ENCODE results near the gene ELN. TPM values are rescaled to one million over a fixed set of nuclear protein-coding genes. Genes with fewer than 3 reads are reported as not detected.

ELN gene
- polyA plus RNA-seq, 1 experiment: 619 TPM

- no peak for TF ChIP-seq CTCF (IDR thresholded peaks at IDR 0.05; ENCODE audit: insufficient read depth, low read depth, low read length)
- ChIA-PET CTCF (interaction anchor here (6.0 kb wide), 1 partner anchor 14 kb away, joined by 43 read pairs; the partner anchor contains the start of gene ELN), POLR2A (no interaction called here)
- Histone ChIP-seq H3K27me3 (ENCODE audit: control insufficient read depth, insufficient read depth, low read length) (no peaks in the 10 kb centered on the region), H3K4me3 (ENCODE audit: low read depth, low read length) (no peak overlapping the region), H3K36me3 (ENCODE audit: control insufficient read depth, insufficient read depth, low read length) (no peaks in the 10 kb centered on the region)
- no peak for DNase-seq (ENCODE audit: low read depth)
These were observed 15.1 kb upstream of the ELN start for GRCh38 chr7:74012842-74013249.

GRCh38 chr7:74013539-74014272, 14.3 kb upstream of the ELN start:
- ChIA-PET CTCF (interaction anchor here (0.9 to 6.0 kb wide), 2 partner anchors 13 to 15 kb away, joined by 3 to 43 read pairs; partner anchors contain the start of gene ELN), POLR2A (no interaction called here)
- DNase-seq (ENCODE audit: low read depth): no peak
- Histone ChIP-seq H3K27me3 (ENCODE audit: control insufficient read depth, insufficient read depth, low read length) (no peaks in the 10 kb centered on the region), H3K4me3 (ENCODE audit: low read depth, low read length) (no peak overlapping the region), H3K36me3 (ENCODE audit: control insufficient read depth, insufficient read depth, low read length) (no peaks in the 10 kb centered on the region)
- no peak for TF ChIP-seq CTCF (IDR thresholded peaks at IDR 0.05; ENCODE audit: insufficient read depth, low read depth, low read length)

GRCh38 chr7:74014931-74015330, 13.0 kb upstream of the ELN start:
- Histone ChIP-seq H3K4me3 (ENCODE audit: low read depth, low read length) (no peak overlapping the region), H3K27me3 (ENCODE audit: control insufficient read depth, insufficient read depth, low read length) (no peaks in the 10 kb centered on the region), H3K36me3 (ENCODE audit: control insufficient read depth, insufficient read depth, low read length) (no peaks in the 10 kb centered on the region)
- ChIA-PET POLR2A (no interaction called here), CTCF (interaction anchor here (0.9 to 6.0 kb wide), 2 partner anchors 11 to 14 kb away, joined by 3 to 43 read pairs; partner anchors contain the start of gene ELN)
- no peak for DNase-seq (ENCODE audit: low read depth)
- TF ChIP-seq CTCF (IDR thresholded peaks at IDR 0.05; ENCODE audit: insufficient read depth, low read depth, low read length): no peak

- DNase-seq (ENCODE audit: low read depth): no peak
- H3K27me3 ChIP-seq (ENCODE audit: control insufficient read depth, insufficient read depth, low read length): no peaks in the 10 kb centered on the region
- no peak overlapping the region for H3K4me3 ChIP-seq (ENCODE audit: low read depth, low read length)
- no peak for TF ChIP-seq CTCF (IDR thresholded peaks at IDR 0.05; ENCODE audit: insufficient read depth, low read depth, low read length)
- no peaks in the 10 kb centered on the region for H3K36me3 ChIP-seq (ENCODE audit: control insufficient read depth, insufficient read depth, low read length)
- ChIA-PET CTCF (interaction anchor here (6.0 kb wide), 1 partner anchor 11 kb away, joined by 43 read pairs; the partner anchor contains the start of gene ELN), POLR2A (no interaction called here)
These were observed 12.3 kb upstream of the ELN start for GRCh38 chr7:74015670-74016069.

- DNase-seq (ENCODE audit: low read depth): no peak
- no peaks in the 10 kb centered on the region for H3K36me3 ChIP-seq (ENCODE audit: control insufficient read depth, insufficient read depth, low read length)
- ChIA-PET POLR2A (no interaction called here), CTCF (interaction anchor here (0.8 to 6.0 kb wide), 3 partner anchors 9 to 152 kb away, joined by 3 to 43 read pairs (median 5); partner anchors contain the start of gene ELN)
- no peak for TF ChIP-seq CTCF (IDR thresholded peaks at IDR 0.05; ENCODE audit: insufficient read depth, low read depth, low read length)
- no peaks in the 10 kb centered on the region for H3K27me3 ChIP-seq (ENCODE audit: control insufficient read depth, insufficient read depth, low read length)
- H3K4me3 ChIP-seq (ENCODE audit: low read depth, low read length): no peak overlapping the region
These were observed 10.8 kb upstream of the ELN start for GRCh38 chr7:74017125-74017524.
